Retinal pigment epithelial cell (primary cell): ENCODE measurements around the gene SIRT7.

Source experiments
- DNase-seq: peaks from one replicate; pipeline ENCODE4 v3.0.0-alpha.2; 2010; ENCODE audit warnings: low read depth
- H3K4me3 ChIP-seq: 2 replicates; pipeline ENCODE4 v1.5.1; 2011; ENCODE audit warnings: mild to moderate bottlenecking, low read length, control low read depth, moderate library complexity
- CTCF ChIP-seq: conservative IDR thresholded peaks from 2 replicates; pipeline ENCODE4 v1.5.1; 2011; ENCODE audit warnings: low read depth, low read length, control low read depth, inconsistent platforms

Gene SIRT7

DNA sequence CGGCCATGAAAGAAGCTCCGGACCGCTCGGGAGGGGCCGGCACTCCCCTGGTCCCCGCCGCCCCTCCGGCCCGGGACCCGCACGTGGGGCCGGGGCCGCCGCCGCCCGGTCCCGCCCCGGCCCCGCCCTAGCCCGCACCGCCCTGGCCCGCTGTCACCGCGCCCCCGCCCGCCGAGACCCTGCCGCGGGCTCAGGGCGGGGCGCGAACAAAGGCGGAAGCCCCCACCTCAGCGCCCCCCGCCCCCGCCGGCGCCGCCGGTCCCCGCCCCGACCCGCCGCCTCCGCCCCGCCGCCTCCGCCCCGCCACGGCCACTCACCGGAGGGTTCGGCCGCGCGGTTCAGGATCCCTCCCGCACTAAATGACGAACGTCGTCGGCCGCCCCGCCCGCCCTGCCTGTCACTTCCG, 47.0 kb downstream of the SIRT7 start, which contains the start of gene ARHGDIA:
ARHGDIA (minus strand) TSS at position 357 of the 406 bp plus-strand sequence. CDS start 1,407 bp downstream, outside the sequence.
- no peak for DNase-seq
- no peak for TF ChIP-seq CTCF
- peak within 1 kb of the TSS; percentile 77 for H3K4me3 ChIP-seq

DNA sequence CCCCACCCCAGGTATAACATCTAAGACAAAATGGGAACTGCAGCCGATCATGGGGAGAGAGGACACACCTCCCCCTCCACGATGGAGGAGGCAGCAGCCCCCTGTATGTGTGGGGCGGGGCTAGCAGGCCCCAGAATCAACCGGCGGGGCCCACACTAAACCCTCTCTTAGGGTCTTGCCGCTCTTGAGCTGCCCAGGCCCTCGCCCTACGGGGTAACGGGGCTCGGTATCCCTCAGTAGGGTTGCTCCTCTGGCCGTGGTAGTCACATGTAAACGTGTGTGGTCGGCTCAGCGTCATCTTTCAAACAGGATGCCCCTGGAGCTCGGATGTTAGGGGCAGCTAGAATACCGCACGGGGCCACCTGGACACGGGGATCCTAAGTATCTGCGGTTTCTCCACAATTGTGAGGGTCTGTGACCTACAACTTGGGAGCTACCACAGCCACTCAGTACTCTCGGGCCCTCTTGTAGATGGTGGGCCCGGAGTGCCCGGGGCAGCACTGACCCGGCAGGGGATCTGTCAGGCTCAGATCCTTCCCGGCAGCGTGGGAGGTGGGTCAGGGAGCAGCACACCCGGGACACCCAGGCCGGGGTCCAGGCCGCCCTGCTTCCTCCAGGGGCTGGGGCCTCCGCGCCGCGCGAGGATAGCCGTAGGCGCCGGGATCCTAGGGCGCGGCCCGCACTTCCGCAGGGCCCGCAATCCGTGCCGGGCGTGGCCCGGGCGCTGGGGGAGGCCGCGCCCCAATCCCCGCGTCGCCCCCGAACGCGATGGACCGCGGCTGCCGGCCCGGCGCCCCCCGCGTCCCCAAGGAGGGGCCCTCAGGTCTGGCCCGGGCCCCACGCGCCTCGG, 47.6 kb downstream of the SIRT7 start:
- no peak for DNase-seq
- H3K4me3 ChIP-seq = peak overlapping the region; percentile 77
- no peak for TF ChIP-seq CTCF

- DNase-seq = no peak
- peak overlapping the region; percentile 77 for H3K4me3 ChIP-seq
- peak; percentile 82 for TF ChIP-seq CTCF
Measured at GRCh38 chr17:81869221-81870130, 48.5 kb downstream of the SIRT7 start.

GRCh38 chr17:81868674-81869220, 49.2 kb downstream of the SIRT7 start:
- H3K4me3 ChIP-seq = no peak overlapping the region
- DNase-seq = no peak
- TF ChIP-seq CTCF = no peak

DNA sequence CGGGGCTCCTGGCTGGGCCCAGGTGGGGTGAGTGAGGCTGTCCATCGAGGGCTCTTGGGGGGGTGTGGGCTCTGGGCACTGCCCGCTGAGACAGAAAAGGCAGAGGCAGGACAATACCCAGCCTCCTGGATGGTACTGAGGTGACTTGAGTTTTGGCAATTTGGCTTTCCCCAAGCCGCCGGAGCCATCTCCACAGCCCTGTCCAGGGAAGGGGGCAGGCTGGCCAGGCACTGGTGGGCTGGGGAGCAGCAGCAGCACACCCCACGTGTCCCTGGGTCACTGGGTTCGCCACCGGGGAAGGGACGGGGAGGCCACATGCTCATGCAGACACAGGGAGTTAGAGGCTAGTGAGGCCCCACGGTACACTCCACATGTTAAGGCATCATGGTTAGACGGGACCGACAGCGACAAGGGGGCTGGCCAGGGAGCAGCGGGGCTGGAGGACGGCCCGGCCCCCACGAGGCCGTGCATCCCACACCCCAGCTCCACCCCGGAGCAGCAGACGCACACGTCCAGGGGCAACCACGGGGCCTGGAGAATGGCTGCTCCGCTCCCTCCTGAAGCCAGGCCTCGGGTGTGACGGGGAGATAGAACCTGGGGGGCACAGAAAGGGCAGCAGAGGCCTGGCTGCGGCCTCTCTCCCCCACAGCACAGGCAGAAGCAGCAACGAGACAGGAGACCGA, 49.8 kb downstream of the SIRT7 start:
- TF ChIP-seq CTCF = no peak
- no peak for DNase-seq
- H3K4me3 ChIP-seq = no peak overlapping the region

- H3K4me3 ChIP-seq = no peak overlapping the region
- no peak for DNase-seq
- TF ChIP-seq CTCF = no peak
Measured at GRCh38 chr17:81867170-81867990, 50.6 kb downstream of the SIRT7 start.
